GM10266 (cell line): ENCODE measurements around the gene ACBD4.

ENCODE experiments used
- DNase-seq: peaks from one replicate; pipeline ENCODE4 v3.0.0; 2012; ENCODE audit errors: extremely low spot score
- CTCF ChIP-seq: IDR thresholded peaks from 2 replicates; pipeline ENCODE4 v1.5.1; 2012; ENCODE audit warnings: mild to moderate bottlenecking, low read depth; ENCODE audit not compliant: control insufficient read depth, insufficient read depth; ENCODE audit errors: missing control alignments

The ACBD4 gene

GRCh38 chr17:45131616-45132319 is 3.7 kb upstream of the ACBD4 start:
- TF ChIP-seq CTCF, result peak; percentile 65
- peak; percentile 60 for DNase-seq

GRCh38 chr17:45132320-45132571 is 3.2 kb upstream of the ACBD4 start, which contains the start of gene PLCD3:
Gene PLCD3, minus strand, starts transcription at chr17:45132515. Its CDS starts 105 bp downstream, at chr17:45132410.
- no peak for TF ChIP-seq CTCF
- no peak for DNase-seq

GRCh38 chr17:45132572-45133463 is 2.7 kb upstream of the ACBD4 start:
- peak; percentile 97 for DNase-seq

GRCh38 chr17:45135978-45136791 is 698 bp downstream of the ACBD4 start:
- TF ChIP-seq CTCF, result no peak
- DNase-seq, result no peak

More at GRCh38 chr17:45132572-45133463, 2.7 kb upstream of the ACBD4 start:
- peak; percentile 91 for TF ChIP-seq CTCF

- DNase-seq, result no peak
- no peak for TF ChIP-seq CTCF
Measured at GRCh38 chr17:45136846-45137560, 1.5 kb downstream of the ACBD4 start.

GRCh38 chr17:45137561-45138305 is 2.2 kb downstream of the ACBD4 start:
- TF ChIP-seq CTCF, result no peak

More at GRCh38 chr17:45137561-45138305, 2.2 kb downstream of the ACBD4 start:
- no peak for DNase-seq
